A549 treated with dexamethasone at 1 μM for 4 hours (cell line): ENCODE data around the gene AAK1. TPM values are rescaled to one million over a fixed set of nuclear protein-coding genes. Genes with fewer than 3 reads are reported as not detected.

Experiments
- total RNA-seq: library from RNA; stranded (reverse); fragments of 200-300 nt; extraction: Qiagen RNA extraction; gene quantifications from 5 replicates; pipeline ENCODE4 v1.2.3, GENCODE V29; 2022

The AAK1 gene
- total RNA-seq, result 9.1 to 22.7 TPM (median 18.5 TPM) in 5 replicates

DNA sequence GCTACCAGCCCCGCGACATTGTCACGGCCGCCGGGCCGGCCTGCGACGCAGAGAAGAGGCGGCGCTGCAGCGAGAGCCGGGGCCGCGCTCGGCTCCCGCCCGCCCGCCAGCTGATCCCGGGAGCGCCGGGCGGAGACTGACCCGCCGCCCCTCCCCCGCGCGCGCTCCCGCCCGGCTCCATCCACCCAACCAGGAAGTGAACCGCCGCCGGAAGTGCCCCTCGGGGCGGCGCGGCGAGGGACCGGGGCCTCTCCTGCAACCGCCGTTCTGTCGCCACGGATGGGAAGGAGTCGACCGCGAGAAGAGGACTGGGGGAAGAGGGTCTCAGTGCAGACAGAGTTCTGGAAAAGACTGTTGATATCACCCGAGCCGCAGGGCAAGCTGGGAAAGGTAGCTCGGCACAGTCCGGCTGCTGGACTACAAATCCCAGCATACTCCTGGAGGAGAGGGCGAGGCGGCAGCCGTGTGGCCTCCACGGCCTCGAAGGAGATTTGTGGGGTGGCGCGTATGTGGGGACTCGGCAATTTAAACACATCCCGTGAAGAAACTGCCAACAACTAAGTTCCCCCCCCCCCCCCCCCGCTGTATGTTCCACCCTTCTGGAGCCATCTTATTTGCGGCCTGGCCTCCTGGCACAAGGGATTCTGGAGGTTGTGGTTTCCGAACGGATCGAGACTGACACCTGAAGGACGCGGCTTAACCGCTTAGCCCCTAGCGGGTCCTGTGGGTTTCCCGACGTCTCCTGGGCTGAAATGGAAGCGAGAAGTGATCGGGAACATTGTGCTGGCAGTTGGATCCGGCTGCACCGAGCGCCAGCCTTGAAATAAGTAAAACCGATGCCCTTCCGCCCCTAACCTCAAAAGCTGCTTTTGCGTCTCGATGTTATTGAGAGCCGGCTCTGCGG lies at the start of gene AAK1:
Gene AAK1 (minus strand): TSS at position 138 of the 904 bp plus-strand sequence. CDS start 699 bp downstream, outside the sequence.

GRCh38 chr2:69436938-69437750 lies 206.4 kb downstream of the AAK1 start, which contains the start of gene NFU1:
NFU1 (minus strand) TSS chr2:69437435; CDS start chr2:69437422, 13 bp downstream.

Other genes starting within 250 kb of the AAK1 start
- gene NFU1, start 206.3 kb downstream of the AAK1 start, total RNA-seq, result 45.4 to 52.5 TPM (median 47.2 TPM) in 5 replicates
- gene ANXA4, start 98.4 kb upstream of the AAK1 start, total RNA-seq, result 350 to 411 TPM (median 370 TPM) in 5 replicates
- gene GMCL1, start 185.9 kb upstream of the AAK1 start, total RNA-seq, result 7.2 to 13.7 TPM (median 12.0 TPM) in 5 replicates